Ishikawa (cell line): ENCODE data around the gene MAML2.

Experiments used
- EP300 ChIP-seq: IDR thresholded peaks from 2 replicates; pipeline ENCODE4 v1.6.1; 2012; ENCODE audit warnings: borderline replicate concordance
- MAX ChIP-seq: IDR thresholded peaks from 2 replicates; pipeline ENCODE4 v1.6.1; 2012
- TAF1 ChIP-seq: IDR thresholded peaks from 2 replicates; pipeline ENCODE4 v1.6.1; 2012; ENCODE audit warnings: low read depth, mild to moderate bottlenecking

- TF ChIP-seq TAF1 (no peak), EP300 (no peak), MAX (no peak)
Measured at GRCh38 chr11:96265220-96265737, 77.7 kb downstream of the MAML2 start.
